ENCODE results near the gene C20orf202.

C20orf202 gene

GRCh38 chr20:1202762-1203504 lies at the start of gene C20orf202:
Gene C20orf202, plus strand, starts transcription at chr20:1203454. Its CDS starts 132 bp downstream, at chr20:1203586.
- no peak for TF ChIP-seq CTCF (conservative IDR thresholded peaks at IDR 0.05; ENCODE audit: low read depth, low read length)
- DNase-seq (ENCODE audit: low read depth): no peak
- H3K4me3 ChIP-seq (ENCODE audit: low read length): no peak within 1 kb of the TSS

- DNase-seq (ENCODE audit: low read depth): no peak
Measured at GRCh38 chr20:1154226-1154625, 49.0 kb upstream of the C20orf202 start.

GRCh38 chr20:1154691-1155090 lies 48.6 kb upstream of the C20orf202 start:
- no peak for TF ChIP-seq CTCF (conservative IDR thresholded peaks at IDR 0.05; ENCODE audit: low read depth, low read length)
- DNase-seq (ENCODE audit: low read depth): no peak
- no peak overlapping the region for H3K4me3 ChIP-seq (ENCODE audit: low read length)

More at GRCh38 chr20:1154226-1154625, 49.0 kb upstream of the C20orf202 start:
- TF ChIP-seq CTCF (conservative IDR thresholded peaks at IDR 0.05; ENCODE audit: low read depth, low read length): no peak
- H3K4me3 ChIP-seq (ENCODE audit: low read length): no peak overlapping the region

GRCh38 chr20:1155342-1155741 lies 47.9 kb upstream of the C20orf202 start:
- DNase-seq (ENCODE audit: low read depth): no peak
- no peak for TF ChIP-seq CTCF (conservative IDR thresholded peaks at IDR 0.05; ENCODE audit: low read depth, low read length)
- no peak overlapping the region for H3K4me3 ChIP-seq (ENCODE audit: low read length)

GRCh38 chr20:1160496-1160895 lies 42.8 kb upstream of the C20orf202 start:
- no peak for DNase-seq (ENCODE audit: low read depth)
- no peak overlapping the region for H3K4me3 ChIP-seq (ENCODE audit: low read length)
- no peak for TF ChIP-seq CTCF (conservative IDR thresholded peaks at IDR 0.05; ENCODE audit: low read depth, low read length)

- DNase-seq (ENCODE audit: low read depth): no peak
- no peak overlapping the region for H3K4me3 ChIP-seq (ENCODE audit: low read length)
- TF ChIP-seq CTCF (conservative IDR thresholded peaks at IDR 0.05; ENCODE audit: low read depth, low read length): no peak
Measured at GRCh38 chr20:1160991-1161390, 42.3 kb upstream of the C20orf202 start.

- no peak for DNase-seq (ENCODE audit: low read depth)
- TF ChIP-seq CTCF (conservative IDR thresholded peaks at IDR 0.05; ENCODE audit: low read depth, low read length): no peak
- H3K4me3 ChIP-seq (ENCODE audit: low read length): no peak overlapping the region
Measured at GRCh38 chr20:1163105-1163504, 40.1 kb upstream of the C20orf202 start.

All from retinal pigment epithelial cell (primary cell).